HG03575 (cell line): Measurements from ENCODE around the gene LGALS7.
"Not testable (repeated sequence)": the region's sequence is repeated elsewhere in the genome, so short reads cannot be mapped to it uniquely, and the experiment has no call there.

Experiments used
- ATAC-seq: cut with Tn5 transposase; IDR thresholded peaks from one replicate; pipeline ENCODE4 v1.9.1; 2021; ENCODE audit not compliant: unreplicated experiment, insufficient number of reproducible peaks, low FRiP score; ENCODE audit errors: extremely low read depth

The LGALS7 gene

DNA sequence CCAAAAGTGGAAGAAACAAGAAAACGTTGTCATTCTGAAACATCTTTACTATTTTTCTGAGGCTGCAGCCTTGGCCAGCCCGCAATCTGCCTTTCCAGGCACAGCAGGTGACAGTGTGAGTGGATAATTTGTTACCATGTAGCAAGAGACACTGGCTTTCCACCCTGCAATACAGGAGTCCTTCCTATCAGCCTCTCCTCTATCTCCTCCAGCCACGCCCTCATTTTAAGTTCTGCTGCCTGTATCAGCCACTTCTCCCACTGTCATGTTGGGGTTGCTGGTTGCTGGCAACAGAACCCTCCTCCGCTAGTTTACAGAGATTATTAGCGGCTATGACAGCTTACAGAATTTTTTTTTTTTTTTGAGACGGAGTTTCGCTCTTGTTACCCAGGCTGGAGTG lies 7.7 kb upstream of the LGALS7 start:
- no peak for ATAC-seq

DNA sequence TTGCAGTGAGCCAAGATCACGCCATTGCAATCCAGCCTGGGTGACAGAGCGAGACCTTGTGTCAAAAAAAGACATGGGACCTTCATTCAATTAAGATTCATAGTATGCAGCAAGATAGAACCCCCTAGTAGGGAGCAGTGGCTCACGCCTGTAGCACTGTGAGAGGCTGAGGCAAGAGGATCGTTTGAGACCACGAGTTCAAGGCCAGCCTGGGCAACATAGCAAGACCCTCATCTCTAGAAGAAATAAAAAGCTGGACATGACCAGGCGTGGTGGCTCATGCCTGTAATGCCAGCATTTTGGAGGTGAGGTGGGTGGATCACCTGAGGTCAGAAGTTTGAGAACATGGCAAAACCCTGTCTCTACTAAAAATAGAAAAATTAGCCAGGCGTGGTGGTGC lies 7.1 kb upstream of the LGALS7 start:
- no peak for ATAC-seq

DNA sequence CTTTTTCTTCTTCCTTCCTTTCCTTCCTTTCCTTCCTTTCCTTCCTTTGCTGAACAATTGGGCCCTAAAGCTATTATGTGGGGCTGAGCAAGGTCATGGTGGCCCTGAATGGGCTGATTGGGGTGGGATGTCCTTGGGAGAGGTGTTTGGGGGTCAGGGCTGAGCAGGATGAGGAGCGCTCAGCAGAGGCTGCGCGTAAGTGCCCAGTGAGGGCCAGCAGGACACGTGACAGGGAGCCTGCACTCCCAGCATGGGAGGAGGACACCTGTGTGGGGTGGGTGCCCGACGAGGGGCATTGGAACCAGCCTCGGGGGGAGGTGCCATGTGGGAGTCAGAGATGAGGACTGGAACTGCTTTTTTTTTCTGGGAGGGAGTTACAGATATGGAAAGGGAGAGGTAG lies 5.4 kb upstream of the LGALS7 start:
- no peak for ATAC-seq

DNA sequence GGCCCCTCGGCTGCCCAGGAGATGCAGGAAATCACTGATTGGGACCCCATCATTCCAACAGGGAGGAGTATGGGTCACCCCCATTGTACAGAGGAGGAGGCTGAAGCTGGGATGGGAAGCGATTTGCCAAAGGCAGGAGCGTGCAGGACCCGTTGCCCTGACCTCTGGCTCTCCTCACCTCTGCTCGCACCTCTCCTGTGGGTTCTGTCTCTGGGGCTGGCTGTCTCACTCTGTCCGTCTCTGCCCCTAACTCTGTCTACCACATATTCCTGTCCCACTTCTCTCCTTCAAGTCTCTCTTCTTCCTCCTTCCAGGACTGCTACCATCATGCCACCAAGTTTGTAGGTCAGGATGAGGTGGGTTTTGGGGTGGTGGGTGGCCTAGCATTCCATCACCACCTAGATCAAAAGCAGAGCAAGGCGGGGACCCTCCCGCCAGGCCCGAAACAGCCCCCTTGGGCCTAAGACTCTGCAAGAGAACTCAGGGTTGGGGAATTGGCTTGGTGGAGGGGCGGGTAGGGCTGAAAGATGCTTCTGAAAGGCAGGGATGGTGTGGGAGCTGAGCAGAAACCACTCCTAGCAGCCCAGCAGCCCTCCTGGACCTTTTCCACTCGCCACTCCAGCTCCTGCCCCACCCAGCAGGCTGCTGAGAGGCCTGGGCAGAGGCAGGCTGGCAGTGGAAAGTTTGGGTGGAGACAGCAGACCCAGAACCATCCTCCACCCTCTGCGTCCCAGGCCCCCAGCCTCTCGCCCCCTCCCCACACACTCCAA lies 1.0 kb upstream of the LGALS7 start:
- no peak for ATAC-seq

DNA sequence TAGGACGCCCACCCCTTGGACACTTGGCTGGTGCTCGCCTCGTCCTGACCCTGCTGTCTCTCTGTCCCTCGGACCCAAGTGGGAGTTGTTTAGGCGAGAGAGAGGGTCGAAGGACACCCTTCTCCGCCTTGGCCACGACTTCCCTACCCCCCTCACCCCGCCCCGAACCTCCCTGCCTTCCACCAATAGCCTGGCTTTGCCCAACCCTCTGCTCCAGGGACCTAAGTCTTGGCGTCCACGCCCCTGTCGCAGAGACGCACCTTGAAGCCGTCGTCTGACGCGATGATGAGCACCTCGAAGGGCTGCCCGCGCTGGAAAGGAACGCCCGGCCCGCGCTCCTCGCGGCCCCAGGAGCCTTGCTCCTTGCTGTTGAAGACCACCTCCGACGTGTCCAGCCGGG lies 1.7 kb downstream of the LGALS7 start:
- not testable (repeated sequence) for ATAC-seq

DNA sequence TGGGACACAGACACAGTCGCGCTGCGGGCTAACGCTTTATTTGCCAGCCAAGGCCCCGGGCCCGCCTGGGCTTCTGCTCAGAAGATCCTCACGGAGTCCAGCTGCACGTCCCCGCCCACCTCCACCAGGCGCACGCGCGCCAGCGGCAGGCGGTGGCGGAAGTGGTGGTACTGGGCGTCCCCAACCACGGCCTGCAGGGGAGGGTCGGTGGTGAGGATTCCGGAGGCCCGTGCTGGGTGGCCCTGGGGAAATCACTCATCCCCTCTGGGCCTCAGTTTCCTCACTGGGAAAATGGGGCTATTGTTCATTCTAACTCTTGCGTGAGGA lies 2.4 kb downstream of the LGALS7 start:
- not testable (repeated sequence) for ATAC-seq

DNA sequence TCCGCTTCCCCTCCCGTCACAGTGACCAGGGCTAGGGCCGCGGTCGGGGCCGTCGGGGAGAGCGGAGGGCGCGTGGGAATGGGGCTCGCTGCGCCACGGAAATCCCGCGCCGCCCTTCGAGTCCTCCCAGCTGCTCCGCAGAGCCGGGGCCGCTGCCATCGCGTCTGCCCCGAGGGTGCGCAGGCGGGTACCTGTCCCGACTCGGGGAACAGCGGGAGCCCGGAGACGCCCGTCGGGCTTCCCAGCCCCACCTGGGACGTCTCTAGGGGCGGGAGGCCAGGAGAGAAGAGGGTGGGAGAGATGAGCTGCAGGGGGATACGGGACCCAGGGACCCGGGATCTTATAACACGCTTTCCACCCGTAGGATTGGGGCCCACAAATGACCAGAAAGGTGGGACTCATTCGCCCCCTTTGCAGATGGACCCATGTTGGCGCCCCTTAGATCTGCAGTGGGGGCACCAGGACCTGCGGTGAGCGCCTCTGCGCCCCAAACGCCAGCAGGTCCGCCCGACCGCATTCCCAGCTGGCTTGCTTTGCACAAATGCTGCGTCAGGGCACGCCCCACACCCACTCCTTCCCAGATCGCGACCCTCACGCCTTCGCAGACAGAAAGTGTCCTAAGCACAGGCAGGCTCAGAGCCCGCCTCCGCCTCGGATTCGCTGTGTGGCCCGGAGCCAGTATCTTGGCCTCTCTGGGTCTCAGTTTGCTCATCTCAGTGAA lies 2.9 kb downstream of the LGALS7 start:
- not testable (repeated sequence) for ATAC-seq

DNA sequence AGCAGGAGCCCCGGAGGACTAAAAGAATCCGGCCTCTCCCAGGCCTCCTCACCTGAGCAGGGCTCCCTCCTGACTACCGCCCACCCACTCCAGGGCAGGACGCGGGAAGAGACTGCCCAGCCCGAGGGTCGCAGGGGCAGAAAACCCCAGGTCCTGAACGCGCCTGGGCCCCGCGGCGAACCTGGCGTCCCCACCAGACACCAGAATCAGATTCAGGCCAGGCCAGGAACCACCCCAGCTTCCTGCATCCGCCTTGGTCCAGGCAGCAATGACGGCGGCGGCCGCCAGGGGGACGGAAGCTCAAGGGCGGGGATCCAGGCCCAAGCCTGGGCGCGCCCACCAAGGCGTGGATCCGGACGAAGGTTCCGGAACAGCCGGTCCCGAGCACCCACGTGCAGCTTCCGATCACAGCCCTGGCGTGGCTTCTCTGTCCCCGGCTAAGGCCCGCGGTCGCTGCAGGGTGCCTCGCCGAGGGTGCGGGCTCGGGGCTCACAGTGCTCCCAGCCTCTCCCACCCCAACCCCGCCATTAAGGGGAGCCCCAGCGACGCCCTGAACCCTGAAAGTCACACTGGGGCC lies 3.6 kb downstream of the LGALS7 start:
- no peak for ATAC-seq

DNA sequence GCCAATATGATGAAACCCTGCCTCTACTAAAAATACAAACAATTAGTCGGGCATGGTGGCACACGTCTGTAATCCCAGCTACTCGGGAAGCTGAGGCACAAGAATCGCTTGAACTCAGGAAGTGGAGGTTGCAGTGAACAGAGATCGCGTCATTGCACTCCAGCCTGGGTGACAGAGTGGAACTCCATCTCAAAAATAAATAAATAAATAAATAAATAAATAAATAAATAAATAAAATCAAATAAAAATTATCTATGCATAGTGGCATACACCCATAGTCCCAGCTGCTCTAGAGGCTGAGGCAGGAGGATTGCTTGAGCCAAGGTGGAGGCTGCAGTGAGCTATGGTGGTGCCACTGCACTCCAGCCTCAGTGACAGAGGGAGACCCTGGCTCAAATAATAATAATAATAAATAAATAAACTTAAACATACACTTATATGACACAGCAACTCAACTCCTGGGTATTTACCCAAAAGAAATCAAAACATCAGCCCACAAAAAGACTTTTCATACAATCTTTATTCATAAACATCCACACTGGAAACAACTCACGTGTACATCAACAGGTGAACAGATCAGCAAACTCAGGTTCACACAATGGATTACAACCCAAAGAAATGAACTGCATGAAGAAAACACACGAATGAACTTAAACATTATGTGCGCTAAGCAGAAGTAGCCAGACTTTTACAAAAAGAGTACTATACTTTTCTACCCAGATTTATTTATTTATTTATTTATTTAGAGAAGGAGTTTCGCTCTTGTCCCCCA lies 6.9 kb downstream of the LGALS7 start:
- ATAC-seq = no peak

DNA sequence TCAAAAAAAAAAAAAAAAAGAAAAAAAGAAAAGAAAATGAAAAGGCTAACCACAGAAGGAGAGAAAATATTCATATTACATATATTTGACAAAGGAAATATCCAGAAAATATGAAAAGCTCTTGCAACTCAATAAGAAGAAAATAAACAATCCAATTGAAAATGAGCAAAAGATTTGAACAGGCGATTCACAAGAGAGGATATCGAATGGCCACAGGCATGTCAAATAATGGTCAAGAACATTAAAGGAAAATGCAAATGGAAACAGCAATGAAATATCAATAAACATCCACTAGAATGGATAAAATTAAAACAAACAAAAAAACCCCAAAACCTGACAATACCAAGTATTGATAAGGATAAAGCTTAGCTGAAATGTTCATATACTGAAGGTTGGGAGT lies 8.1 kb downstream of the LGALS7 start:
- ATAC-seq = no peak

DNA sequence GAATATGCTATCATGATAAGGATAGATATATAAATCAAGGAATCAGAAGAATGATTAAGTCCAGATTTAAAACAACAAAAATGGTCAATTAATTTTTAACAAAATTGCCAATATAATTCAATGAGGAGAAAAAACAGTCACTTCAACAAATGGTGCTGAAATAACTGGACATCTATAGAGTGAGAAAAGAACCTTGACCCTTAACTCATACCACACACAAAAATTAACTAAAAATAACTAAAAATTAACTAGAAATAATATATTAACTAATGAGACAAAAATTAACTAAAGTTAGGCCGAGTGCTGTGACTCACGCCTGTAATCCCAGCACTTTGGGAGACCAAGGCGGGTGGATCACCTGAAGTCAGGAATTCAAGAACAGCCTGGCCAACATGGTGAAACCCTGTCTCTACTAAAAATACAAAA lies 9.5 kb downstream of the LGALS7 start:
- ATAC-seq = no peak

DNA sequence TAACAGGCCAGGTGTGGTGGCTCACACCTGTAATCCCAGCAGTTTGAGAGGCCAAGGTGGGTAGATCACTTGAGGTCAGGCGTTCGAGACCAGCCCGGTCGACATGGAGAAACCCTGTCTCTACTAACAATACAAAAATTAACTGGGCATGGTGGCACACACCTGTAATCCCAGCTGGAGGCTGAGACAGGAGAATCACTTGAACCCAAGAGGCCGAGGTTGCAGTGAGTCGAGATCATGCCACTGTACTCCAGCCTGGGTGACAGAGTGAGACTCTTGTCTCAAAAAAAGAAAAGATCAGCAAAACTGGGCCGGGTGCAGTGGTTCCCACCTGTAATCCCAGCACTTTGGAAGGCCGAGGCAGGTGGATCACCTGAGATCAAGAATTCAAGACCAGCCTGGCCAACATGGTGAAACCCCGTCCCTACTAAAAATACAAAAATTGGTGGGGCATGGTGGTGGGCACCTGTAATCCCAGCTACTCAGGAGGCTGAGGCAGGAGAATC lies 11.4 kb downstream of the LGALS7 start:
- ATAC-seq = not testable (repeated sequence)

DNA sequence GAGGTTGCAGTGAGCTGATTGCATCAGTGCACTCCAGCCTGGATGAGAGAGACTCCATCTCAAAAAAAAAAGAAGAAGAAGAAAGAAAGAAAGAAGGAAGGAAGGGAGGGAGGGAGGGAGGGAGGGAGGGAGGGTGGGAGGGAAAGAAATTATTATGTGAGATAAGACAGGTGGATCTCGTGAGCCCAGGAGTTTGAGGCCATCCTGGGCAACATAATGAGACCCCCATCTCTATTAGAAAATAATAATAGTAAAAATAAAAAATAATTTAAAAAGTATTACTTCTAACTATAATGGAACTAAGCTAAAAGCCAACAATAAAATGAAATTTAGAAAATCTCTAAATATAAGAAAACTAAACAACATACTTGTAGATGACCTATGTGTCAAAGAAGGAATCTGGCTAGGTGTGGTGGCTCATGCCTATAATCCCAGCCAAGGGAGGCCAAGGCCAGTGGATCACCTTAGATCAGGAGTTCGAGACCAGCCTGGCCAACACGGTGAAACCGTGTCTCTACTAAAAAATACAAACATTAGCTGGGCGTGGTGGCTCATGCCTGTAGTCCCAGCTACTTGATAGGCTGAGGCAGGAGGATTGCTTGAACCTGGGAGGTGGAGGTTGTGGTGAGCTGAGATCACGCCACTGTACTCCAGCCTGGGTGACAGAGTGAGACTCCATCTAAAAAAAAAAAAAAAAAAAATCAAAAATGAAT lies 12.4 kb downstream of the LGALS7 start:
- not testable (repeated sequence) for ATAC-seq

DNA sequence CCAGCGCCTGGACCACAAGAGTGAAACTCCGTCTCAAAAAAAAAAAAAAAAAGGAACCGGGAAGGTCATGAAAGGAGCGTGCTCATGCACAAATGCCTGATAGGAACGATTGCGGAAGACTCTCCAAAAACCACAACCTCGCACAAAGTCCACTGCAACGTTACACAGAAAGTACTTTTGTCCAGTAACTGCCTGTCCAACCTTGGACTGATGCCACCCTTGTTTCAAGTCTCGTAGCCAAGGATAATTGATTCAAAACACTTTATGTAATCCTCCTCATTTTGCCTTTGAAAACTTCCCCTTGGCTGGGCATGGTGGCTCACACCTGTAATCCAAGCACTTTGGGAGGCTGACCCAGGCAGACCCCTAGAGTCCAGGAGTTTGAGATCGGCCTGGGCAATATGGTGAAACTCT lies 13.7 kb downstream of the LGALS7 start:
- ATAC-seq = no peak

DNA sequence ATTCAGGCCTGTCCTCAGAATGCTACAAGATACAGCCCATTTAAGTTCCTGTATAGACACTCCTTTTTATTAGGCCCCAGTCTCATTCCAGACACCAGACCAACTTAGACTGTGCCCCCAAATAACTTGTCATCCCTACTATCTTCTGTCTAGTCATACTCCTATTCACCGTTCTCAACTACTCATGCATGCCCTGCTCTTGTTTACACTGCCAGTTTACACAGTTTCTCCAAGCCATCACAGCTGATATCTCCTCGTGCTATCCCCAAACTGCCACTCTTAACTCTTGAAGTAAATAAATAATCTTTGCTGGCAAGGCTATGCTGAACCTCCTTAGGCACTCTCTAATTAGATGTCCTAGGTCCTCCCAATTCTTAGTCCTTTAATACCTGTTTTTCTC lies 19.1 kb downstream of the LGALS7 start:
- ATAC-seq = not testable (repeated sequence)

DNA sequence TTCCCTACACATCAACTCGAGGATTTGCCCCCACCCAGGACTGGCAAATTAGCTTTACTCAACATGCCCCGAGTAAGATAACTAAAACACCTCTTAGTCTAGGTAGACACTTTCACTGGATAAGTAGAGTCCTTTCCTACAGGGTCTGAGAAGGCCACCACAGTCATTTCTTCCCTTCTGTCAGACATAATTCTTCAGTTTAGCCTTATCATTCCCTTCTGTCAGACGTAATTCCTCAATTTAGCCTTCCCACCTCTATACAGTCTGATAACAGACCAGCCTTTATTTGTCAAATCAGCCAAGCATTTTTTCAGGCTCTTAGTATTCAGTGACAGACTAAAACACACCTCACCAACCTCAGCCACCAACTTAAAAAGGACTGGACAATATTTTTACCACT lies 19.5 kb downstream of the LGALS7 start:
- ATAC-seq = not testable (repeated sequence)

DNA sequence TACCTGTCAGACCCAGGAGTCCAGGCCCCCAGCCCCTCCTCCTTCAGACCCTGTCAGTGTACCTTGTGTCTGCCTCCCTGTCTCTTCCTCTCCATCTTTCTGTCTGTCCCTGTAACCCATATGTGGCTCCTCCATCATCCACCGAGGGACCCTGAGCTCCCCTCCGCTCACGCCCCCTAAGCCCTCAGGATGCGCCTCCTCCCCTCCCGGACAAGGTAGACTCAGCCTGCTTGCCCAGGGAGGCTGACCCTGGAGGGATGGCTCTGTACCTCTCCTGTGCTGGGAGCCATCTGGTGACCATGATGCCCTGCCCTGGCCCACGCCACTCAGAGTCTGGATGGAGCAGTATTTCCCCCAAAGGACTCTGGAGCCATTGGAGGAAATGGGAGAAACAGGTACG lies 28.0 kb downstream of the LGALS7 start:
- ATAC-seq = no peak

DNA sequence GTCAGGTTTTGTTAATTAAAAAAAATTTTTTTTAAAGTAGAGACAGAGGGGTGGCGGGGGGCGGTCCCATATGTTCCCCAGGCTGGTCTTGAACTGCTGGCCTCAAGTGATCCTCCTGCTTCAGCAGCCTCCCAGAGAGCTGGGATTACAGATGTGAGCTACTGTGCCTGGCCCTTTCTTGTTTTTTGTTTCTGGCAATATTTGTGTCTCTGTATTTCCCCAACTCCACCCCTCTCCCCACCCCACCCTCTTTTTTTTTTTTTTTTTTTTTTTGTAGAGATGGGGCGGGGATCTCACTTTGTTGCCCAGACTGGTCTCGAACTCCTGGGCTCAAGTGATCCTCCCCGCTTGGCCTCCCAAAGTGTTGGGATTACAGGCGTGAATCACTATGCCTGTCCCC lies 28.4 kb downstream of the LGALS7 start:
- no peak for ATAC-seq

DNA sequence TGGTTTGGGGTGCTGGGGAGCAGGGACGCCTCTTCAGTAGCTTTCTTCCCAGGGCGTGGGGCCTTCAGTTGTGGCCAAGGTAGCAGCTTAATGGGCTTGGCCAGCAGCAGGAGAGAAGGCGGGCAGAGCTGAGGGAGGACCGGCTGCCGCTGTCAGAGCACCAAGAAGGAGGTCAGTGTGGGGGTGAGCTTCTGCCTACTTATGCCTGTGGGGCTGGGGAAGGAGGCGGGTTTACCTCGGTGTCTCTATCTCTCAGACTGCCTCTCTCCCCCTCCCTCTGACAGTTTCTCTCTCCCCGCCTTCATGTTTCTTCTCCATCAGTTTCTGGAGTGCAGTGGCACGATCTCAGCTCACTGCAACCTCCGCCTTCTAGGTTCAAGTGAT lies 29.0 kb downstream of the LGALS7 start, which contains the start of gene CAPN12:
Gene CAPN12 (minus strand): TSS at position 177 of the 384 bp plus-strand sequence. CDS start 309 bp downstream, outside the sequence.
- no peak for ATAC-seq
